Measurements from ENCODE around the gene GKN1.
A peak's percentile ranks its signal among the peaks of the same experiment; 100 is the strongest.

GKN1 gene

GRCh38 chr2:69010437-69011194, 36.2 kb downstream of the GKN1 start:
- TF ChIP-seq, protein P1, sequence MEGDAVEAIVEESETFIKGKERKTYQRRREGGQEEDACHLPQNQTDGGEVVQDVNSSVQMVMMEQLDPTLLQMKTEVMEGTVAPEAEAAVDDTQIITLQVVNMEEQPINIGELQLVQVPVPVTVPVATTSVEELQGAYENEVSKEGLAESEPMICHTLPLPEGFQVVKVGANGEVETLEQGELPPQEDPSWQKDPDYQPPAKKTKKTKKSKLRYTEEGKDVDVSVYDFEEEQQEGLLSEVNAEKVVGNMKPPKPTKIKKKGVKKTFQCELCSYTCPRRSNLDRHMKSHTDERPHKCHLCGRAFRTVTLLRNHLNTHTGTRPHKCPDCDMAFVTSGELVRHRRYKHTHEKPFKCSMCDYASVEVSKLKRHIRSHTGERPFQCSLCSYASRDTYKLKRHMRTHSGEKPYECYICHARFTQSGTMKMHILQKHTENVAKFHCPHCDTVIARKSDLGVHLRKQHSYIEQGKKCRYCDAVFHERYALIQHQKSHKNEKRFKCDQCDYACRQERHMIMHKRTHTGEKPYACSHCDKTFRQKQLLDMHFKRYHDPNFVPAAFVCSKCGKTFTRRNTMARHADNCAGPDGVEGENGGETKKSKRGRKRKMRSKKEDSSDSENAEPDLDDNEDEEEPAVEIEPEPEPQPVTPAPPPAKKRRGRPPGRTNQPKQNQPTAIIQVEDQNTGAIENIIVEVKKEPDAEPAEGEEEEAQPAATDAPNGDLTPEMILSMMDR (conservative IDR thresholded peaks at IDR 0.05; ENCODE audit: low read depth, low read length), result no peak
- peaks cover 10% of the 10 kb centered on the region; the same call in 1 of the 2 replicates for H3K27me3 ChIP-seq (ENCODE audit: insufficient read depth, low read depth)
- H4K20me1 ChIP-seq (ENCODE audit: insufficient read depth), result no peaks in the 10 kb centered on the region
- H3K4me2 ChIP-seq, result no peak overlapping the region
- no peak overlapping the region for H3K4me3 ChIP-seq (IDR thresholded peaks at IDR 0.05; ENCODE audit: insufficient read depth, low read depth, low read length)
- H3K4me1 ChIP-seq (ENCODE audit: low read depth, poor library complexity, severe bottlenecking), result peaks cover 14% of the 10 kb centered on the region
- H3K79me2 ChIP-seq (ENCODE audit: insufficient read depth, low read depth), result no peaks in the 10 kb centered on the region
- H3K36me3 ChIP-seq (ENCODE audit: insufficient read depth), result no peaks in the 10 kb centered on the region
- no peak overlapping the region for H2AFZ ChIP-seq (ENCODE audit: low read depth)
- H3K27ac ChIP-seq, result no peak overlapping the region
- H3K9ac ChIP-seq, result no peak overlapping the region

DNA sequence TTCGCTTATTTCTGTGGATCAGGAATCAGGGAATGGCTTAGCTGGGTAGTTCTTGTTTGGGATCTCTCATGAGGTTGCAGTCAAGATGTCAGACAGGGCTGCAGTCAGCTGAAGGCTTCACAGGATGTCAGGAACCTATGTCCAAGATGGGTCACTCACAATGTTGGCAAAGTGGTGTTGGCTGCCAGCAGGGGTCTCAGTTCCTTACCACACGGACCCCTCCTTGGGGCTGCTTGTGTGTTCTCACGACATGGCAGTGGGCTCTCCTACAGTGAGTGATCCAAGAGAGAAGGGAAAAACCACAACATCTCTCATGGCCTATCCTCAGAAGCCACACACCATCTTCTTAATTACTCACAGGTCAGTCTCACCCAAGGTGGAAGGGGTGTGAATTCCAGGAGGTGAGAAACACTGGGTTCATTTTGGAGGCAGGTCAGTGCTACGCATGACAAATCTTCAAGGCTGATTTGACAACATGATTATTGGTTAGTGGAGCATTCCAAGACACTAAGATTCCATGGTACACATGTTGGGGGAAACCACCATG, 37.2 kb downstream of the GKN1 start:
- Histone ChIP-seq H4K20me1 (ENCODE audit: insufficient read depth) (no peaks in the 10 kb centered on the region), H3K4me3 (IDR thresholded peaks at IDR 0.05; ENCODE audit: insufficient read depth, low read depth, low read length) (no peak overlapping the region), H3K27ac (no peak overlapping the region), H3K27me3 (ENCODE audit: insufficient read depth, low read depth) (peaks cover 10% of the 10 kb centered on the region; the same call in 1 of the 2 replicates), H3K36me3 (ENCODE audit: insufficient read depth) (no peaks in the 10 kb centered on the region), H3K79me2 (ENCODE audit: insufficient read depth, low read depth) (no peaks in the 10 kb centered on the region), H3K9ac (no peak overlapping the region), H3K4me2 (no peak overlapping the region), H2AFZ (ENCODE audit: low read depth) (no peak overlapping the region), H3K4me1 (ENCODE audit: low read depth, poor library complexity, severe bottlenecking) (peaks cover 14% of the 10 kb centered on the region)
- TF ChIP-seq, protein P1 (conservative IDR thresholded peaks at IDR 0.05; ENCODE audit: low read depth, low read length), result no peak; the same call in 1 of the 2 replicates

- Histone ChIP-seq H3K27ac (no peak overlapping the region), H4K20me1 (ENCODE audit: insufficient read depth) (no peaks in the 10 kb centered on the region), H3K9ac (no peak overlapping the region; the same call in 1 of the 2 replicates), H2AFZ (ENCODE audit: low read depth) (peak overlapping the region; percentile 68), H3K4me1 (ENCODE audit: low read depth, poor library complexity, severe bottlenecking) (peaks cover 14% of the 10 kb centered on the region), H3K79me2 (ENCODE audit: insufficient read depth, low read depth) (no peaks in the 10 kb centered on the region), H3K36me3 (ENCODE audit: insufficient read depth) (no peaks in the 10 kb centered on the region), H3K4me3 (IDR thresholded peaks at IDR 0.05; ENCODE audit: insufficient read depth, low read depth, low read length) (no peak overlapping the region), H3K4me2 (peak overlapping the region; percentile 96), H3K27me3 (ENCODE audit: insufficient read depth, low read depth) (peaks cover 10% of the 10 kb centered on the region; the same call in 1 of the 2 replicates)
- TF ChIP-seq, protein P1 (conservative IDR thresholded peaks at IDR 0.05; ENCODE audit: low read depth, low read length), result peak; percentile 91
These were observed 38.1 kb downstream of the GKN1 start for GRCh38 chr2:69012310-69013141.

GRCh38 chr2:69013142-69013839, 38.9 kb downstream of the GKN1 start, which contains the start of gene ANTXR1:
Gene ANTXR1 (plus strand): TSS chr2:69013179. CDS start chr2:69013500, 321 bp downstream.
- H3K27ac ChIP-seq, result no peak within 1 kb of the TSS
- H3K4me3 ChIP-seq (IDR thresholded peaks at IDR 0.05; ENCODE audit: insufficient read depth, low read depth, low read length), result peak within 1 kb of the TSS; percentile 87
- no peaks in the 10 kb centered on the region for H3K79me2 ChIP-seq (ENCODE audit: insufficient read depth, low read depth)
- H2AFZ ChIP-seq (ENCODE audit: low read depth), result peak within 1 kb of the TSS; percentile 68
- peaks cover 14% of the 10 kb centered on the region for H3K4me1 ChIP-seq (ENCODE audit: low read depth, poor library complexity, severe bottlenecking)
- H3K27me3 ChIP-seq (ENCODE audit: insufficient read depth, low read depth), result peaks cover 10% of the 10 kb centered on the region; the same call in 1 of the 2 replicates
- no peaks in the 10 kb centered on the region for H4K20me1 ChIP-seq (ENCODE audit: insufficient read depth)
- no peak within 1 kb of the TSS; the same call in 1 of the 2 replicates for H3K9ac ChIP-seq
- H3K36me3 ChIP-seq (ENCODE audit: insufficient read depth), result no peaks in the 10 kb centered on the region
- TF ChIP-seq, protein P1 (conservative IDR thresholded peaks at IDR 0.05; ENCODE audit: low read depth, low read length), result 0 out of 2 replicates have a peak, but pooled peaks have one; percentile 40
- H3K4me2 ChIP-seq, result peak within 1 kb of the TSS; percentile 96
